Prostate gland (tissue), 2 donors: ENCODE data around the gene PHF5A.

Experiments used
- POLR2A ChIP-seq: fragments of 450-650 bp; IDR thresholded peaks from one replicate; pipeline ENCODE4 v1.6.1; 2016; ENCODE audit warnings: antibody characterized with exemption, mild to moderate bottlenecking
- TF ChIP-seq, protein P1 (sequence below), 4 experiments: fragments of 200-600 bp in 2 of 4; fragments of 450-650 bp in 2 of 4; sonication (generic) in 2 of 4; IDR thresholded peaks; 1 replicate in 3 of 4; 2 replicates in 1 of 4; pipeline ENCODE4 v1.5.1; 2016 to 2019; ENCODE audit warnings: antibody characterized with exemption in 4 of 4, mild to moderate bottlenecking in 2 of 4, moderate library complexity in 2 of 4

DNA sequence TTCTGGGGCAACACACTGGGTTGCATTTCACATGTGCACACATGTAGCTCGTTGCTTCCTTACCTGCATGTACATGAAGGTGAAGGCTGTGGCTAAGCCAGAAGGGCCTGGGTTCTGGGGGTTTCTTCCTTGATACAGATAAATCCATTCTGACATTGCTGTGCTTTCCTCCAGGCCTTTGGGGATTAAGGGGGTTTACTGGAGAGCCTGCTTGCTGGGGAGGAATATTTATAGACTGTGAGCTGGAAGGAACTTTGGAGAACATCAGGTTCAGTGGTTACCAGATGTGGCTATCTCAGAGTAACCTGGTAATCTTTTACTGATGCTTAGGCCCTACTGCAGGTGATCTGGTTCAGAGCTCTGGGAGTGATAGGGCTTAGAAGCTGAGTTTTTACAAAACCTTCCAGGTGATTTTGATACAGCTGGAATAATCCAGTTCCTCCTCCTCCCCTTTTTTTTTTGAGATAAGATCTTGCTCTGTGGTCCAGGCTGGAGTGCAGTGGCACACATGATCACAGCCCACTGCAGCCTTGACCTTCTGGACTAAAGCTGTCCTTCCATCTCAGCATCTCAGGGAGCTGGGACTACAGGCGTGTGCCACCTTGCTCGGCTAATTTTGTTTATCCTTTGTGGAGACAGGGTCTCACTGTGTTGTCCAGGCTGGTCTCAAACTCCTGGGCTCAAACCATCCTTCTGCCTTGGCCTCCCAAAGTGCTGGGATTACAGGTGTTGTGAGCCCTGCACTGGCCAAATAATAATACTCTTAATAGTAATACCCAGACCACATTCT is 20.3 kb upstream of the PHF5A start:
- TF ChIP-seq, protein P1, sequence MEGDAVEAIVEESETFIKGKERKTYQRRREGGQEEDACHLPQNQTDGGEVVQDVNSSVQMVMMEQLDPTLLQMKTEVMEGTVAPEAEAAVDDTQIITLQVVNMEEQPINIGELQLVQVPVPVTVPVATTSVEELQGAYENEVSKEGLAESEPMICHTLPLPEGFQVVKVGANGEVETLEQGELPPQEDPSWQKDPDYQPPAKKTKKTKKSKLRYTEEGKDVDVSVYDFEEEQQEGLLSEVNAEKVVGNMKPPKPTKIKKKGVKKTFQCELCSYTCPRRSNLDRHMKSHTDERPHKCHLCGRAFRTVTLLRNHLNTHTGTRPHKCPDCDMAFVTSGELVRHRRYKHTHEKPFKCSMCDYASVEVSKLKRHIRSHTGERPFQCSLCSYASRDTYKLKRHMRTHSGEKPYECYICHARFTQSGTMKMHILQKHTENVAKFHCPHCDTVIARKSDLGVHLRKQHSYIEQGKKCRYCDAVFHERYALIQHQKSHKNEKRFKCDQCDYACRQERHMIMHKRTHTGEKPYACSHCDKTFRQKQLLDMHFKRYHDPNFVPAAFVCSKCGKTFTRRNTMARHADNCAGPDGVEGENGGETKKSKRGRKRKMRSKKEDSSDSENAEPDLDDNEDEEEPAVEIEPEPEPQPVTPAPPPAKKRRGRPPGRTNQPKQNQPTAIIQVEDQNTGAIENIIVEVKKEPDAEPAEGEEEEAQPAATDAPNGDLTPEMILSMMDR (IDR thresholded peaks at IDR 0.05): no peak
- TF ChIP-seq POLR2A: no peak
